PC-3 (cell line): ENCODE data around the gene CHD6. TPM values are rescaled to one million over a fixed set of nuclear protein-coding genes. Genes with fewer than 3 reads are reported as not detected.

Source experiments
- ATAC-seq: fragments of 200-7000 bp; cut with Tn5 transposase; 2 replicates; pipeline ENCODE4 v1.9.1; 2020; ENCODE audit warnings: mild to moderate bottlenecking, moderate library complexity
- BruUV-seq: library from RNA; stranded (reverse); fragments of 400-500 nt; replicated peaks from 2 replicates; lab custom pipeline; 2021; lab: Mats Ljungman, UMichigan
- CTCF ChIA-PET: fragments of 300-600 bp; sonication (Branson Sonifier 250); formaldehyde crosslinking; loops from one replicate; lab custom pipeline; 2022; ENCODE audit warnings: antibody characterized with exemption; lab: Charles Lee
- POLR2A ChIA-PET: fragments of 300-600 bp; sonication (Branson Sonifier 250); formaldehyde crosslinking; loops from one replicate; lab custom pipeline; 2022; ENCODE audit warnings: antibody characterized with exemption; ENCODE audit not compliant: unreplicated experiment; lab: Charles Lee
- DNase-seq: peaks from one replicate; pipeline ENCODE4 v3.0.0-alpha.2; 2015
- H2AFZ ChIP-seq: fragments of 300-600 bp; sonication (generic); 2 replicates; pipeline ENCODE4 v1.6.0; 2016; ENCODE audit warnings: antibody characterized with exemption, low read length
- H3F3A ChIP-seq: fragments of 300-600 bp; sonication (generic); one replicate; pipeline ENCODE4 v1.6.0; 2017; ENCODE audit warnings: antibody characterized with exemption, low read length, control low read depth, mild to moderate bottlenecking; ENCODE audit not compliant: unreplicated experiment
- H3K27ac ChIP-seq: fragments of 300-600 bp; sonication (generic); 2 replicates; pipeline ENCODE4 v1.5.1; 2016; ENCODE audit warnings: mild to moderate bottlenecking, low read length
- H3K27me3 ChIP-seq: fragments of 300-600 bp; sonication (generic); 2 replicates; pipeline ENCODE4 v1.6.1; 2016; ENCODE audit warnings: low read length, mixed read lengths
- H3K36me3 ChIP-seq: fragments of 300-600 bp; sonication (generic); 2 replicates; pipeline ENCODE4 v1.6.1; 2016; ENCODE audit warnings: low read depth, mixed run types, low read length, mixed read lengths
- H3K4me1 ChIP-seq: fragments of 300-600 bp; sonication (generic); 2 replicates; pipeline ENCODE4 v1.5.1; 2016; ENCODE audit warnings: low read length; ENCODE audit not compliant: insufficient read depth
- H3K4me2 ChIP-seq: fragments of 300-600 bp; sonication (generic); 2 replicates; pipeline ENCODE4 v1.6.0; 2016; ENCODE audit warnings: low read length
- H3K4me3 ChIP-seq: fragments of 300-600 bp; sonication (generic); 2 replicates; pipeline ENCODE4 v1.5.1; 2016; ENCODE audit warnings: mild to moderate bottlenecking, low read length, mixed read lengths
- H3K79me2 ChIP-seq: fragments of 300-600 bp; sonication (generic); 2 replicates; pipeline ENCODE4 v1.6.1; 2017; ENCODE audit warnings: low read length, mixed read lengths
- H3K9ac ChIP-seq: fragments of 300-600 bp; sonication (generic); 2 replicates; pipeline ENCODE4 v1.6.0; 2016; ENCODE audit warnings: mild to moderate bottlenecking, low read length
- H3K9me2 ChIP-seq: fragments of 300-600 bp; sonication (generic); replicated peaks from 2 replicates; pipeline ENCODE4 v1.6.1; 2016; ENCODE audit warnings: mixed run types, low read length, mixed read lengths
- H3K9me3 ChIP-seq: fragments of 300-600 bp; sonication (generic); 2 replicates; pipeline ENCODE4 v1.6.1; 2016; ENCODE audit warnings: low read length, mixed read lengths
- H4K20me1 ChIP-seq: fragments of 300-600 bp; sonication (generic); 2 replicates; pipeline ENCODE4 v1.6.1; 2016; ENCODE audit warnings: low read length, mixed read lengths
- EZH2 ChIP-seq: fragments of 300-600 bp; sonication (generic); IDR thresholded peaks from one replicate; pipeline ENCODE4 v1.6.1; 2017; ENCODE audit warnings: antibody characterized with exemption, mild to moderate bottlenecking, low read length; ENCODE audit not compliant: unreplicated experiment
- EZH2phosphoT487 ChIP-seq: fragments of 300-600 bp; sonication (generic); IDR thresholded peaks from 2 replicates; pipeline ENCODE4 v1.6.1; 2018; ENCODE audit warnings: mild to moderate bottlenecking, antibody characterized with exemption, low read length, borderline replicate concordance
- intact Hi-C: fragments of 100-400 bp; cut with micrococcal nuclease; formaldehyde crosslinking; loops from 2 replicates; pipeline ENCODE4 v1.9.0; 2023
- total RNA-seq: library from RNA; depleted of rRNA; stranded (reverse); fragments of >200 nt; gene quantifications from 2 replicates; pipeline ENCODE4 v1.2.3, GENCODE V29; 2014
- TF ChIP-seq, protein P1 (sequence below): fragments of 300-600 bp; sonication (generic); conservative IDR thresholded peaks from 2 replicates; pipeline ENCODE4 v1.5.1; 2017; ENCODE audit warnings: antibody characterized with exemption, low read depth, mild to moderate bottlenecking, low read length

Gene CHD6
- total RNA-seq, 1 experiment from 2014 or later = 19.5 TPM

DNA sequence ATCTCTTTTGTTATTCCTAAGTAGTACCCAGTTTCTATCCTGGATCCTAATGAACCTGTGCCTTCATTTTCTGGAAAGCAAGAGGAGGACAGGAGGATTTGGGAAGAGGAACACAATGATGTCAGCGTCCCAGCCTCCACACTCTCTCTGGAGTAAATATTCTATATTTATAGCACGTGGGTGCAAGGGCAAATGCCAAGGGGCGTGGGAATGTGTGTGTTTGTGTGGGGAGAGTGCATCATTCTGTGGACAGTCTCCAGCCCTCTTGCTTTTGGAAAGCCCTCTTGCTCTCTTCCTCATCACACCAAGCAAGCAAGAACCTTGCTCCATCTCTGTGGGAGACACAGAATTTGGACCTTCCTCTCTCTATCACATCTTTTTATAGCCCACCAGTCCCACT, 148.3 kb downstream of the CHD6 start:
- H2AFZ ChIP-seq = no peak overlapping the region
- TF ChIP-seq, protein P1, sequence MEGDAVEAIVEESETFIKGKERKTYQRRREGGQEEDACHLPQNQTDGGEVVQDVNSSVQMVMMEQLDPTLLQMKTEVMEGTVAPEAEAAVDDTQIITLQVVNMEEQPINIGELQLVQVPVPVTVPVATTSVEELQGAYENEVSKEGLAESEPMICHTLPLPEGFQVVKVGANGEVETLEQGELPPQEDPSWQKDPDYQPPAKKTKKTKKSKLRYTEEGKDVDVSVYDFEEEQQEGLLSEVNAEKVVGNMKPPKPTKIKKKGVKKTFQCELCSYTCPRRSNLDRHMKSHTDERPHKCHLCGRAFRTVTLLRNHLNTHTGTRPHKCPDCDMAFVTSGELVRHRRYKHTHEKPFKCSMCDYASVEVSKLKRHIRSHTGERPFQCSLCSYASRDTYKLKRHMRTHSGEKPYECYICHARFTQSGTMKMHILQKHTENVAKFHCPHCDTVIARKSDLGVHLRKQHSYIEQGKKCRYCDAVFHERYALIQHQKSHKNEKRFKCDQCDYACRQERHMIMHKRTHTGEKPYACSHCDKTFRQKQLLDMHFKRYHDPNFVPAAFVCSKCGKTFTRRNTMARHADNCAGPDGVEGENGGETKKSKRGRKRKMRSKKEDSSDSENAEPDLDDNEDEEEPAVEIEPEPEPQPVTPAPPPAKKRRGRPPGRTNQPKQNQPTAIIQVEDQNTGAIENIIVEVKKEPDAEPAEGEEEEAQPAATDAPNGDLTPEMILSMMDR = no peak
- TF ChIP-seq EZH2phosphoT487 = no peak
- no TSS peak for BruUV-seq
- no peak overlapping the region for H3K27ac ChIP-seq
- H3F3A ChIP-seq = no peaks in the 10 kb centered on the region
- ChIA-PET CTCF (no interaction called here), POLR2A (no interaction called here)
- no peaks in the 10 kb centered on the region for H3K36me3 ChIP-seq
- H3K9me2 ChIP-seq = no peaks in the 10 kb centered on the region
- no peak for DNase-seq
- H3K27me3 ChIP-seq = no peaks in the 10 kb centered on the region
- intact Hi-C loops = no loop called here
- no peaks in the 10 kb centered on the region for H3K4me1 ChIP-seq
- no peak for ATAC-seq
- H3K4me3 ChIP-seq = no peak overlapping the region
- no peaks in the 10 kb centered on the region for H3K79me2 ChIP-seq
- no peak overlapping the region for H3K9ac ChIP-seq
- no peaks in the 10 kb centered on the region for H3K9me3 ChIP-seq
- H3K4me2 ChIP-seq = no peak overlapping the region
- no peaks in the 10 kb centered on the region for H4K20me1 ChIP-seq

DNA sequence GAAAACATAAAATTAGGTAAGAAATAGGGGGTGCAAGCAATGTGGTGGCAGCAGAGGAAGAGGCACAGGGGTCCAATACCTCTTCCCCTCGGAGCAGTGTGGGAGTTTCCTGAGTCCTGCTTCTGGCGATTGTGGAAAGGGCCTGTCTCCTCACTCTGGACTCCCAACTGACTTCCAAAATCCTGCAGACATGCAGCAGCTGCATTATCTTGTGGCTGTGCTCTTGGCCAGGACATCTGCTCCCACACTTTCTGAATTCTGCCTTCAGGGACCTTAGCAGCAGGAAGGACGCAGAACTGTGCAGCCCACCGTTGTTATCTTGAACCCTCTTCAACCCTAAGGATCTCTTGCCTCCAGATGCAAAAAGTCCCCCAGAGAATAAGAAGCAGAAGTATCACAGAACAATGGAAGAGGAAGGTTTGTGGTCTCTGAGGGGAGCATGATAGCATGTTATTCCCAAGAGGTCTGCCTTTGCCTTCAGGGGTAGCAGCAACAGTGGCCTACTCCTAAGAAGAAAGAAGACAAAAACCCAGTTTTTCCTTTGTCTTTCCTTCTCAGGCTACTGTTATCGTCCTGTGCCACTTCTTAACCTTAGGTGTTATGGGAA, 149.1 kb downstream of the CHD6 start:
- no peaks in the 10 kb centered on the region for H3K27me3 ChIP-seq
- POLR2A ChIA-PET = interaction anchor here (0.6 kb wide), 1 partner anchor 41 kb away, joined by 5 read pairs; no protein-coding TSS in a partner anchor
- H3K27ac ChIP-seq = no peak overlapping the region
- TF ChIP-seq, protein P1 = no peak
- TF ChIP-seq EZH2phosphoT487 = no peak
- no peak for TF ChIP-seq EZH2
- no peak overlapping the region for H3K9ac ChIP-seq
- no peaks in the 10 kb centered on the region for H3K9me2 ChIP-seq
- H3K4me2 ChIP-seq = no peak overlapping the region
- H2AFZ ChIP-seq = no peak overlapping the region
- H3K4me1 ChIP-seq = no peaks in the 10 kb centered on the region
- no peak overlapping the region for H3K4me3 ChIP-seq
- no TSS peak for BruUV-seq
- ATAC-seq = no peak
- no peaks in the 10 kb centered on the region for H3K36me3 ChIP-seq
- H4K20me1 ChIP-seq = no peaks in the 10 kb centered on the region
- intact Hi-C loops = no loop called here
- H3K9me3 ChIP-seq = no peaks in the 10 kb centered on the region
- CTCF ChIA-PET = no interaction called here
- H3K79me2 ChIP-seq = no peaks in the 10 kb centered on the region
- DNase-seq = no peak
- H3F3A ChIP-seq = no peaks in the 10 kb centered on the region

DNA sequence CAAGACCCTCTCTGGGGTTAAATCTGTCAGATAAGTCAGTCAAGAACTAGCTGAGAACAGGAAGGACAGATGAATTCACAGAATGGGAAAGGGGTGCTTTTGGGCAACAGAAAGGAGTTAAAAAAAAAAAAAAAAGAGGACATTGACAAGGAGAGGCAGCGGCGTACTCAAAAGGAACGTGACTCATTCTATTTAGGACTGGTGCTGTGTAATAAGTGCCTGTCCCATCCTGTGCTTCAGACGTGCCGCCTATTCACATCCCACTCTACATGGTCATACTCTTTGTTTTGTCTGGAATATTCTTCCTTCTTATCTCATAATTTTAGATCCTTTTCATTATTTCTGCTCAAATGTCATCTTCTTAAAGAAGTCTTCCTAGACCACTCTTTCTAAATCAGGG, 150.5 kb downstream of the CHD6 start:
- Histone ChIP-seq H4K20me1 (no peaks in the 10 kb centered on the region), H3K27ac (no peak overlapping the region), H3K79me2 (no peaks in the 10 kb centered on the region), H3F3A (no peaks in the 10 kb centered on the region), H3K9me2 (no peaks in the 10 kb centered on the region), H2AFZ (no peak overlapping the region), H3K9me3 (no peaks in the 10 kb centered on the region), H3K36me3 (no peaks in the 10 kb centered on the region), H3K4me1 (no peaks in the 10 kb centered on the region), H3K4me2 (no peak overlapping the region), H3K9ac (no peak overlapping the region), H3K27me3 (no peaks in the 10 kb centered on the region), H3K4me3 (no peak overlapping the region)
- TF ChIP-seq EZH2 (no peak), EZH2phosphoT487 (no peak)
- TF ChIP-seq, protein P1 = no peak
- BruUV-seq = no TSS peak
- DNase-seq (no peak), ATAC-seq (no peak)
- intact Hi-C loops = no loop called here
- ChIA-PET CTCF (no interaction called here), POLR2A (no interaction called here)
